ENCODE results near the gene ARL16. TPM values are rescaled to one million over a fixed set of nuclear protein-coding genes. Genes with fewer than 3 reads are reported as not detected.

ARL16 gene
- total and polyA plus RNA-seq, 3 donors from 2014 or later: 35.7 to 55.8 (median 44.2) TPM

DNA sequence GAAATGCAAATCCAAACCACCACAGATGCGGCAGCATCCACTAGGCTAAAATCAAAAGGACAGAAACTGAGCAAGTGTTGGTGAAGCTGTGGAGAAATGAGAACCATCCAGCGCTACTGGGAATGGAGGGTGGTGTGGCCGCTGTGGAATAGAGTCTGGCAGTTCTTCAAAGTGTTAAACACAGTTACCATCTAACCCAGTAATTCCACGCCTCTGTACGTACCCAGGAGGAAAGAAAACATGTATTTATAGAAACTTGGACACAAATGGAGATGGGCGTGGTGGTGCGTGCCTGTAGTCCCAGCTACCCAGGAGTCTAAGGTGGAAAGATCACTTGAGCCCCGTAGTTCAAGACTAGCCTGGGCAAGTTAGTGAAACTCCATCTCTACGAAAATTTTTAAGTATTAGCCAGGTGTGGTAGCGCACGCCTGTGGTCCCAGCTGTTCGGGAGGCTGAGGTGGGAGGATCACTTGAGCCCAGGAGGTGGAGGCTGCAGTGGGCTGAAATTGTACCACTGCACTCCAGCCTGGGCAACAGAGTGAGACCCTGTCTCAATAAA, 40.1 kb upstream of the ARL16 start:
- WGBS, 2 donors: 51 to 68% methylated on average over 10 to 12 of the region's 12 CpGs
- H3K4me1 ChIP-seq: no peaks in the 10 kb centered on the region
- no peak overlapping the region for H3K4me3 ChIP-seq
- no peak for DNase-seq
- TF ChIP-seq, protein P1, sequence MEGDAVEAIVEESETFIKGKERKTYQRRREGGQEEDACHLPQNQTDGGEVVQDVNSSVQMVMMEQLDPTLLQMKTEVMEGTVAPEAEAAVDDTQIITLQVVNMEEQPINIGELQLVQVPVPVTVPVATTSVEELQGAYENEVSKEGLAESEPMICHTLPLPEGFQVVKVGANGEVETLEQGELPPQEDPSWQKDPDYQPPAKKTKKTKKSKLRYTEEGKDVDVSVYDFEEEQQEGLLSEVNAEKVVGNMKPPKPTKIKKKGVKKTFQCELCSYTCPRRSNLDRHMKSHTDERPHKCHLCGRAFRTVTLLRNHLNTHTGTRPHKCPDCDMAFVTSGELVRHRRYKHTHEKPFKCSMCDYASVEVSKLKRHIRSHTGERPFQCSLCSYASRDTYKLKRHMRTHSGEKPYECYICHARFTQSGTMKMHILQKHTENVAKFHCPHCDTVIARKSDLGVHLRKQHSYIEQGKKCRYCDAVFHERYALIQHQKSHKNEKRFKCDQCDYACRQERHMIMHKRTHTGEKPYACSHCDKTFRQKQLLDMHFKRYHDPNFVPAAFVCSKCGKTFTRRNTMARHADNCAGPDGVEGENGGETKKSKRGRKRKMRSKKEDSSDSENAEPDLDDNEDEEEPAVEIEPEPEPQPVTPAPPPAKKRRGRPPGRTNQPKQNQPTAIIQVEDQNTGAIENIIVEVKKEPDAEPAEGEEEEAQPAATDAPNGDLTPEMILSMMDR (IDR thresholded peaks at IDR 0.05): no peak
- no peaks in the 10 kb centered on the region for H3K27me3 ChIP-seq
- intact Hi-C loops (cut with DNase I; ENCODE audit: low total_unique reads): no loop called here
- no peaks in the 10 kb centered on the region for H3K36me3 ChIP-seq (ENCODE audit: low read depth, missing control alignments)
- H3K9me3 ChIP-seq: no peaks in the 10 kb centered on the region
- no peak overlapping the region for H3K27ac ChIP-seq

DNA sequence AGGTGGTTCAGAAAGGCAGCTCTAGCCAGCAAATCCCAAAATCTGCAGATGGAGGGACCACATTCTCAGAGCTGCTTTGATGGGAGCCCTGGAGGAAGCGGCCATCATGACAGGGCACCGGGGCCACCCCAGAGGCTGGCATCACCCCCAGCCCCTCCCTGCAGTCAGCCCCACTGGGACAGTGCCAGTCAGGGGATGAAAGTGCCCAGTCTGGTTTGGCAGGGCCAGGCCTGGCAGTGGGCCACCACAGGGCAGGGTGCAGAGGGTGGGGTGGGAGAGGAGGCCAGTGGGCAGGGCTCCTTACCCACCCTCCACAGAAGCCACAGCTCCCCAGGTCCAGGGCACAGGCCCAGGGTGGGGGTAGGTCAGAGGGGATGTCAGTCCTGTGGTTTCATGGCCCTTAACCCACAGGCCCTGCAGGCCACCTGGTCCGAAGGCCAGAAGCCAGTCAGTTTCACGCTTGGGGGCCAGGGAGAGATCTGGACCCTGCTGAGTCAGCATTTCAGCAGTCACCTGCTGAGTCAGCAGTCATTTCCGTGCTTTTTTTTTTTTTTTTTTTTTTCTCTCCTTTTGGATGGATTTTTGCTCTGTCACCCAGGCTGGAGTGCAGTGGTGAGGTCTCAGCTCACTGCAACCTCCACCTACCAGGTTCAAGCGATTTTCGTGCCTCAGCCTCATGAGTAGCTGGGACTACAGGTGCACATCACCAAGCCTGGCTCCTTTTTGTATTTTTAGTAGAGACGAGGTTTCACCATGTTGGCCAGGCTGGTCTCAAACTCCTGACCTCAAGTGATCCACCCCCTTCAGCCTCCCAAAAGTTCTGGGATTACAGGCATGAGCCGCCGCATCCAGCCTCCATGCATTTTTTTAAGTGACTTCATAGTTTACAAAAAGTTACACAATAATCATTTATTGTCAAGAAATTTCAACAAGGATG, 38.9 kb upstream of the ARL16 start:
- Histone ChIP-seq H3K27me3 (no peaks in the 10 kb centered on the region), H3K27ac (no peak overlapping the region), H3K4me3 (no peak overlapping the region), H3K9me3 (no peaks in the 10 kb centered on the region), H3K36me3 (ENCODE audit: low read depth, missing control alignments) (no peaks in the 10 kb centered on the region), H3K4me1 (no peaks in the 10 kb centered on the region)
- no peak for TF ChIP-seq POLR2A (IDR thresholded peaks at IDR 0.05)
- TF ChIP-seq, protein P1 (IDR thresholded peaks at IDR 0.05): no peak
- no peak for DNase-seq
- intact Hi-C loops (cut with DNase I; ENCODE audit: low total_unique reads): no loop called here
- WGBS, 2 donors: 72% methylated on average over 5 to 10 of the region's 10 CpGs

DNA sequence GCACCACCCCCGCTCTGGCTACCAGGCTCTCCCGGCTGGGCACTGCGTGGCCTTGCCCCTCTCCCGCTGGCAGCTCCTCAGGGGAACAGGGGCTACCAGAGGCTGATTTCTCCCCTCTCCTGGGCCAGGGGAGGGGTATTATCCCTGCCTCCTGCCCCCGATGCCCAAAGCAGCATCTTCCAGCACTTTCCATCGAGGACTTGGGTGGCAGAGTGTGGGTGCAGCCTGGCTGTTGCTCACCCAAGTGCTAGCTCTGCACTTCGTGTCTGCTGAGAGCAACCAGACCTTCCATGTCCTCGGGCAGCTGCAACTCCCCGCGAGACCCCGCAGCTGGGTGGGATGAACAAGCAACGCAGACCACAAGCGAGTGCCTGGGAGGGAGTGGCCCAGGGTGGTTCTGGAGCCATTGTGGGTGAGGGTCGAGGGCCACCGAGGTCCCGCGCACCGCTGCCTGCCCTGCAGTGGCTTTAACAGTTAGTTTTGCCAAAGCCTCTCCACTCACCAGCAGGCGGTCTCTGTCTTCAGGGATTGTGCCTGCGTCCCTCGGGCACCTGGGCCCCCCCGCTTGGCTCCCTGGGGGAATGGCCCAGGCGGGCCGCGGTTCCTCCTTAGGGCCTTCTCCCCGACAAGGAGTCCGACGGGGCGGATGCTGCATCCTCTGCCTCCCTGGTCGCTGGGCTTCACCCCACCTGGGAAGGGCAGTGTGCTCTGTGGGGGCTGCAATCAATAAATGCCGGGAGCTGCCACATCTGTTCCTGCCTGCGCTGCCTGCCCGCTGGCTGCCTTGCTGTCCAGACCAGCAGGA, 36.9 kb upstream of the ARL16 start:
- H3K4me3 ChIP-seq: no peak overlapping the region
- H3K4me1 ChIP-seq: no peaks in the 10 kb centered on the region
- H3K27me3 ChIP-seq: no peaks in the 10 kb centered on the region
- DNase-seq: no peak
- TF ChIP-seq POLR2A (IDR thresholded peaks at IDR 0.05): no peak
- TF ChIP-seq, protein P1 (IDR thresholded peaks at IDR 0.05): no peak
- WGBS, 2 donors: 83 to 85% methylated on average over 14 to 33 of the region's 33 CpGs
- H3K36me3 ChIP-seq (ENCODE audit: low read depth, missing control alignments): no peaks in the 10 kb centered on the region
- no peaks in the 10 kb centered on the region for H3K9me3 ChIP-seq
- no peak overlapping the region for H3K27ac ChIP-seq
- intact Hi-C loops (cut with DNase I; ENCODE audit: low total_unique reads): no loop called here

DNA sequence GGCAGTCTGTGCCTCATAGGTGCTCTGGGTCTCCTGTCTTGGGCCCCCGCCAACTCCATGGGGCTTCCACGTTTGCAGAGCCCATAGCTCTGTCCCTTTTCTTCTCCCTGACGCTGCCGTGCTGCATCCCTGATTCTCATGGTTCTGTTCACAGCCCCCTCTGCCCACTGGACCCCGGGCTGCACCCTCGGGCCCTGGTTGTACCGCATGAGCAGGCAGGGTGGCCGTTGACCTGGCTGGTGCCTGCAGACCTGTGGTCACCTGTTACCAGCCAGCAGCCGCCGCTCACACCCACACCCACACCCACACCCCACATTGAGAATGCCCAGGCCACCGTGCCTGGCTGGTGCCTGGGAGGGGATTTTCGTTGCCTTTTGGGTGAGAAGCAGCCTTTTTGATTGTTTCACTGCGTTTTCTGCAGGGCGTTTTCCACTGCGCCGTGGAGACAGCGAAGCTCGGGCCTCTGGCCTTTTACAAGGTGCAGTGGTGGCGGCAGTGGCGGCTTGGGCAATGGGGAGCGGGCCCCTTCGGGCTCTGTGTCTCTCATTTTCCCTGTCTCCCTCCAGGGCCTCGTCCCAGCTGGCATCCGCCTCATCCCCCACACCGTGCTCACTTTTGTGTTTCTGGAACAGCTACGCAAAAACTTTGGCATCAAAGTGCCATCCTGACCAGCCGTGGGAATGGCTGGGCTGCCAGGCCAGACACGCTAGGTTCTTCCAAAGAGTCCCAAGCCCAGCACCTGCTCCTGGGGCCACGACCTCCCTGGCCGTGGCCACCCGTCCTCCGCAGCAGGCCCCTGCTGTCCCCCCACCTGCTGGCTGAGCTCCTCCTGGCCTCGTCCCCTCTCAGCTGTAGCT, 36.0 kb upstream of the ARL16 start:
- Histone ChIP-seq H3K4me1 (no peaks in the 10 kb centered on the region), H3K36me3 (ENCODE audit: low read depth, missing control alignments) (no peaks in the 10 kb centered on the region), H3K4me3 (no peak overlapping the region), H3K27me3 (no peaks in the 10 kb centered on the region), H3K9me3 (no peaks in the 10 kb centered on the region), H3K27ac (no peak overlapping the region)
- DNase-seq: no peak
- whole genome bisulfite sequencing, 2 donors: 90 to 92% methylated on average over 33 of the region's 33 CpGs
- TF ChIP-seq, protein P1 (IDR thresholded peaks at IDR 0.05): no peak
- TF ChIP-seq POLR2A (IDR thresholded peaks at IDR 0.05): no peak
- intact Hi-C loops (cut with DNase I; ENCODE audit: low total_unique reads): no loop called here

Data from testis (tissue), 3 donors.